Loucy (cell line): ENCODE data around the gene AHRR.
A peak's percentile ranks its signal among the peaks of the same experiment; 100 is the strongest.

Experiments used
- H2AFZ ChIP-seq: fragments of 200-600 bp; sonication (generic); 2 replicates; pipeline ENCODE4 v1.6.0; 2016; ENCODE audit warnings: antibody characterized with exemption, mild to moderate bottlenecking, low read length, moderate library complexity
- H3F3A ChIP-seq: fragments of 200-600 bp; 2 replicates; pipeline ENCODE4 v1.6.0; 2016; ENCODE audit warnings: antibody characterized with exemption, low read depth, mild to moderate bottlenecking
- H3K27me3 ChIP-seq: fragments of 200-600 bp; sonication (generic); 2 replicates; pipeline ENCODE4 v1.6.1; 2014; ENCODE audit warnings: low read length, mild to moderate bottlenecking; ENCODE audit not compliant: insufficient read depth, poor library complexity, severe bottlenecking
- H3K36me3 ChIP-seq: fragments of 200-600 bp; sonication (generic); 2 replicates; pipeline ENCODE4 v1.6.1; 2016; ENCODE audit warnings: low read length; ENCODE audit not compliant: insufficient read depth
- H3K4me1 ChIP-seq: fragments of 200-600 bp; sonication (generic); 2 replicates; pipeline ENCODE4 v1.5.1; 2014; ENCODE audit warnings: low read length, mild to moderate bottlenecking; ENCODE audit not compliant: insufficient read depth, poor library complexity, severe bottlenecking
- H3K4me2 ChIP-seq: fragments of 200-600 bp; sonication (generic); 2 replicates; pipeline ENCODE4 v1.6.0; 2014; ENCODE audit warnings: antibody characterized with exemption, low read length, low read depth, mild to moderate bottlenecking; ENCODE audit not compliant: poor library complexity, severe bottlenecking
- H3K4me3 ChIP-seq: fragments of 200-600 bp; sonication (generic); 2 replicates; pipeline ENCODE4 v1.5.1; 2014; ENCODE audit warnings: low read length, mild to moderate bottlenecking, mixed read lengths; ENCODE audit not compliant: poor library complexity, severe bottlenecking
- H3K79me2 ChIP-seq: fragments of 200-600 bp; sonication (generic); 2 replicates; pipeline ENCODE4 v1.6.1; 2014; ENCODE audit warnings: low read length; ENCODE audit not compliant: insufficient read depth
- H3K9ac ChIP-seq: fragments of 200-600 bp; sonication (generic); 2 replicates; pipeline ENCODE4 v1.6.0; 2014; ENCODE audit warnings: mild to moderate bottlenecking, low read depth, low read length, moderate library complexity; ENCODE audit not compliant: poor library complexity, severe bottlenecking
- H3K9me2 ChIP-seq: fragments of 200-600 bp; sonication (generic); replicated peaks from 2 replicates; pipeline ENCODE4 v1.6.1; 2016; ENCODE audit warnings: low read depth, low read length, mixed read lengths
- H3K9me3 ChIP-seq: fragments of 200-600 bp; sonication (generic); 2 replicates; pipeline ENCODE4 v1.6.1; 2014; ENCODE audit warnings: mild to moderate bottlenecking, antibody characterized with exemption, low read length, low read depth; ENCODE audit not compliant: insufficient read depth
- H4K20me1 ChIP-seq: fragments of 200-600 bp; sonication (generic); 2 replicates; pipeline ENCODE4 v1.6.0; 2014; ENCODE audit warnings: antibody characterized with exemption, low read length, mild to moderate bottlenecking; ENCODE audit not compliant: insufficient read depth, poor library complexity, severe bottlenecking
- CTCF ChIP-seq: fragments of 200-600 bp; sonication (generic); conservative IDR thresholded peaks from 2 replicates; pipeline ENCODE4 v1.5.1; 2014; ENCODE audit warnings: mild to moderate bottlenecking, antibody characterized with exemption, low read length
- EZH2phosphoT487 ChIP-seq: fragments of 200-600 bp; IDR thresholded peaks from 2 replicates; pipeline ENCODE4 v1.6.1; 2018; ENCODE audit warnings: antibody characterized with exemption, mild to moderate bottlenecking, moderate library complexity, borderline replicate concordance

AHRR gene

GRCh38 chr5:351084-351920 is 29.8 kb downstream of the AHRR start:
- H3K4me3 ChIP-seq, result no peak overlapping the region
- H3K9me3 ChIP-seq, result no peaks in the 10 kb centered on the region
- H2AFZ ChIP-seq, result no peak overlapping the region
- no peaks in the 10 kb centered on the region for H3K27me3 ChIP-seq
- H3K9me2 ChIP-seq, result no peaks in the 10 kb centered on the region
- H3K4me1 ChIP-seq, result peaks cover 32% of the 10 kb centered on the region
- H3K79me2 ChIP-seq, result no peaks in the 10 kb centered on the region
- no peaks in the 10 kb centered on the region for H3F3A ChIP-seq
- no peak overlapping the region for H3K9ac ChIP-seq
- H4K20me1 ChIP-seq, result no peaks in the 10 kb centered on the region
- H3K36me3 ChIP-seq, result no peaks in the 10 kb centered on the region
- TF ChIP-seq EZH2phosphoT487 (no peak), CTCF (no peak)
- H3K4me2 ChIP-seq, result no peak overlapping the region

- no peaks in the 10 kb centered on the region for H3K27me3 ChIP-seq
- no peak overlapping the region for H3K4me3 ChIP-seq
- no peaks in the 10 kb centered on the region for H3K36me3 ChIP-seq
- H3K4me2 ChIP-seq, result no peak overlapping the region
- H2AFZ ChIP-seq, result no peak overlapping the region
- no peaks in the 10 kb centered on the region for H3F3A ChIP-seq
- no peak for TF ChIP-seq CTCF
- no peak for TF ChIP-seq EZH2phosphoT487
- no peaks in the 10 kb centered on the region for H3K9me3 ChIP-seq
- no peak overlapping the region for H3K9ac ChIP-seq
- no peaks in the 10 kb centered on the region for H4K20me1 ChIP-seq
- peaks cover 26% of the 10 kb centered on the region for H3K4me1 ChIP-seq
- no peaks in the 10 kb centered on the region for H3K9me2 ChIP-seq
- no peaks in the 10 kb centered on the region for H3K79me2 ChIP-seq
Measured at GRCh38 chr5:351921-352245, 30.4 kb downstream of the AHRR start.

GRCh38 chr5:352639-353611 is 31.4 kb downstream of the AHRR start:
- Histone ChIP-seq H4K20me1 (no peaks in the 10 kb centered on the region), H3K9ac (no peak overlapping the region), H2AFZ (no peak overlapping the region), H3K4me3 (no peak overlapping the region), H3K9me3 (no peaks in the 10 kb centered on the region), H3K4me2 (peak overlapping the region; percentile 4), H3K27me3 (no peaks in the 10 kb centered on the region), H3K9me2 (no peaks in the 10 kb centered on the region), H3K79me2 (no peaks in the 10 kb centered on the region), H3K36me3 (no peaks in the 10 kb centered on the region), H3K4me1 (peaks cover 23% of the 10 kb centered on the region), H3F3A (no peaks in the 10 kb centered on the region)
- TF ChIP-seq EZH2phosphoT487, result no peak
- TF ChIP-seq CTCF, result no peak
